GM10847 (cell line): ENCODE results near the gene DUSP14.

Experiments used
- POLR2A ChIP-seq: IDR thresholded peaks from 2 replicates; pipeline ENCODE4 v1.6.1; 2011; ENCODE audit not compliant: insufficient read length; ENCODE audit errors: extremely low read depth

DUSP14 gene

DNA sequence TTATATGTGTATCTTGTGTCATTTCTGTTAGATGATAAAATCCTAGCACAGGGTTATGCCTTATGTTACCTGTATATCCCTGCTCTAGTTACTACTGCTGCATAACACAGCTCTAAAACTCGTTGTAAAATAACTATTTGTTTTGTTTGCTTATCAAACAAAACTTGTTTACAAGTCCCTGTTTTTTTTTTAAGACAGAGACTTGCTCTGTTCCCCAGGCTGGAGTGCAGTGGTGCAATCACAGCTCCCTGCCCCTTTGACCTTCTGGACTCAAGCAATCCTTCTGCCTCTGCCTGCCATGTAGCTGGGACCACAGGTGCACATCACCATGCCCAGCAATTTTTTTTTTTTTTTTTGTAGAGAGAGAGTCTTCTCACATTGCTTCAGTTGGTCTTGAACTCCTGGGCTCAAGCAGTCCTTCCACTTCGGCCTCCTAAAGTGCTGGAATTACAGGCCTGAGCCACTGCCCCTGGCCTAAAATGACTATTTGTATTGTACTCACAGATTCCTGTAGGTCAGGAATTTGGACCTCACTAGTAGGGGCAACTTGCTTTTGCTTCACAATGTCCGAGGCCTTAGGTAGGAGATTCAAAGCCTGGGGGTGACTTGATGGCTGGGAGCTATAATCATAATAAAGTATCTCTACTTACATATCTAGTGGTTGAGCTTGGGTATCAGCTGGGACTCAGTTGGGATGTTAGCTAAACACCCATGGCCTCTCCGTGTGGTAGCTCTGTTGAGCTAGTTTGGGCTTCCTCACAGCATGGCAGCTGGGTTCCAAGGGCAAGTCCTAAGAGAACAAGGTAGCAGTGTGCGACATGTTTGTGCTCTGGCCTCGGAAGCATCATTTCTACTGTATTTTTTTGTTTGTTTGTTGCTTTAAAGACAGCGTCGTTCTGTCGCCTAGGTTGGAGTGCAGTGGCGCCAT lies 12.6 kb downstream of the DUSP14 start:
- TF ChIP-seq POLR2A = no peak

GRCh38 chr17:37503148-37503547 lies 13.5 kb downstream of the DUSP14 start:
- no peak for TF ChIP-seq POLR2A

GRCh38 chr17:37505333-37505732 lies 15.6 kb downstream of the DUSP14 start:
- no peak for TF ChIP-seq POLR2A

GRCh38 chr17:37506678-37507077 lies 17.0 kb downstream of the DUSP14 start:
- no peak for TF ChIP-seq POLR2A

DNA sequence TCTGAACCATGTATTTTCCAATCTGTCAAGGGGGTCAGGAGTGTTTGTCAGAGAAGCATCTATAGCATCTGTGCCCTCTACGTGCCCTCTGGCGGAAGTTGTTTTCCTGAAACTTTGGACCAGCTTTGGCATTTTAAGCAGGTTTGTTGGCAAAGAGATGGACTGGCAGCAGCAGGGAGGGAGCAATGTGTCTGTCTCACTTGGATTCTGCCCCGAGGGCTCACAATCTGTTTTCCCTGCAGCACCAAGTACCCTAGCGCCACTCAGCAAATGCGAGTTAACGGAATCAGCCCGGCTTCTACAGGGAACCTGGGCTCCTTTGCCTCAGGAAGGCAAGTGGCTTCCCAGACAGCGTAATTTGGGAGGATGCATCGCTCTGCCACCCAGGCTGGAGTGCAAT lies 17.4 kb downstream of the DUSP14 start:
- no peak for TF ChIP-seq POLR2A

DNA sequence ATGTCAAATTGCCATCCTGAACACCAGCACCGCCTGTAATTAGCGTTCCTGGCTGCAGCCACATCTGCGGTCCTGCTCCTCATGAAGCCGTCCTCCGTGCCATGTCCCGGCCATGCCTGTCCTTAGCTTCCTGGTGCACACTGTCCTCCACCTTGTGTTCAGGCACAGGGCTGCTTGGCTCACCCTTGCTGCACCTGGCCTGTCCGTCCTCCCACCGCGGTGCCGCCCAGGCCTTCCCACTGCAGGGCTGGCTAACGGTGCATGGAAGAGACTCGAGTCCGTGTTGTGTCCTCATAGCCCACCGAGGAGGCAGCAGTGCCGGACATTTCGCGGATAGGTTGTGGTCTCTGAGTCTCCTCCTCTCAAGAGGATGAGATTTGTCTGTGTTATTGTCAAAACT lies 20.4 kb downstream of the DUSP14 start:
- TF ChIP-seq POLR2A = no peak

DNA sequence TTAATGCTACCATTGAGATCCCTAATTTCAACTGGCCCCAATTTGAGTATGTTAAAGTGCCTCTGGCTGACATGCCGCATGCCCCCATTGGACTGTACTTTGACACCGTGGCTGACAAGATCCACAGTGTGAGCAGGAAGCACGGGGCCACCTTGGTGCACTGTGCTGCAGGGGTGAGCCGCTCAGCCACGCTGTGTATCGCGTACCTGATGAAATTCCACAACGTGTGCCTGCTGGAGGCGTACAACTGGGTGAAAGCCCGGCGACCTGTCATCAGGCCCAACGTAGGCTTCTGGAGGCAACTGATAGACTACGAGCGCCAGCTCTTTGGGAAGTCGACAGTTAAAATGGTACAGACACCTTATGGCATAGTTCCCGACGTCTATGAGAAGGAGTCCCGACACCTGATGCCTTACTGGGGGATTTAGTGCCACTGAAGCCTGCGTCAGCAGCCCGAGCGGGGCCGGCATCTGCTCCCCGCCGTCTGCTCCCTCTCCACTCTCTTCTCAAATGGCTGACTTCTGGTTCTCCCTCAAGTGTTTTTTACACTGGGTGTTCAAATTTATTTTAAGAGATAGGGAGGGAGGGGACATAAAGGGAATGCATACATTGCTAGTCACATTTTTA lies 22.9 kb downstream of the DUSP14 start:
- TF ChIP-seq POLR2A = no peak

GRCh38 chr17:37513711-37514110 lies 24.0 kb downstream of the DUSP14 start:
- no peak for TF ChIP-seq POLR2A

- TF ChIP-seq POLR2A = no peak
Measured at GRCh38 chr17:37516127-37516571, 26.5 kb downstream of the DUSP14 start.

DNA sequence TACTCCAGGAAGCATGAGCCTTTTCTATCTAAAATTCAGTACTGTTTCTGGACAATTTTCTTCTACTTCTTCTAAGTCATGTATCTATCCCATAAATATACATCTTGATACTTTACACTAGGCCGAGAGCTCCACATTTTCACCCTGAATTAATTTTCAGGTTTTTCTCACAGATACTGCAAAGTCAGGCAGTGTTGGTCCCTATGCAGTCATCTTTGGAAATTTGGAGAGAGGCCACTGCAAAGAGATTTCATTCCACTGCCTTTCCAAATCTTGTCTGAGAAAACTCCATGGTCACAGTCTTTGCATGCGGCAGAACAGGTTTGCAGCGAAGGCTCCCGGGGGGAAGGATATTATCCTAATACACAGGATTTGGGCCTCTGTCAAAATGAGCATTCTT lies 28.2 kb downstream of the DUSP14 start:
- TF ChIP-seq POLR2A = no peak

DNA sequence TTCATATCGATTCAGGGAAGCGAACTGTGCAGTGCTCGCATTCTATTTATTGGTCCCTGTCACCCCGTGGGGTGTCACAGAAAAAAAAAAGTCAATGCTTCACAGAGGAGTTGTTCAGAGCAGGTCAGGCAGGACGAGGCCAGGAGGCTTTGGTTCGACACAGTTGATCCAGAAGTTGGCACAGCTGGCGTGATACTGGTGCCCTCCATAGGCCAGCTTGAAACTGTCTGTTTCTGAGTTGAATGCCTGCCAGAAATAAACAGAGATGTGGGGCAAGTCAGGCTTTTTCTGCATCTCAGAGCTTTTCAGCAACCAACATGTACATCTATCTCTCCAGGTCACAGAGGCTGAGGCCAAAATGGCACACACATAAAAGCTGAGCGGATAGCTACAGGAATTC lies 29.1 kb downstream of the DUSP14 start:
- TF ChIP-seq POLR2A = no peak

- TF ChIP-seq POLR2A = no peak
Measured at GRCh38 chr17:37519251-37519985, 29.7 kb downstream of the DUSP14 start.

DNA sequence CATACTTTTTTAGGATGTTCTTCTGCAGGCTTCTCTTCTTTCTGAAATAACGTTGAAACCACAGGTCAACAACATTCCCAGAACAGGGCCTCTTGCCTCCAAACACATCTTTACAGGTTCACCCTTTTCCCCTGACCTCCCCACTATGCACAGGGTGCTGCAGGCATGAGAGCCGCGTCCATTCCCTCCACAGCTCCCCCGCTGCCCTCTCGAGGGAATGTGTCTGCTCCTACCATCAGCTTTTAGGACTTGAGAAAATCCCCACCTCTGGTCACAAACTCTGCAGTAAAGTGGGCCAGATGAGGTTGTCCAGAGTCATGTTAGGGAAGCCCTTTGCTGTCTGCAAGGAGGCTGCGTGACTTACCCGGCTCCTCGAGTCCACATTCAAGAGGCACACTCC lies 30.5 kb downstream of the DUSP14 start:
- TF ChIP-seq POLR2A = no peak

GRCh38 chr17:37521821-37522220 lies 32.1 kb downstream of the DUSP14 start:
- no peak for TF ChIP-seq POLR2A

- TF ChIP-seq POLR2A = no peak
Measured at GRCh38 chr17:37523715-37524219, 34.1 kb downstream of the DUSP14 start.

DNA sequence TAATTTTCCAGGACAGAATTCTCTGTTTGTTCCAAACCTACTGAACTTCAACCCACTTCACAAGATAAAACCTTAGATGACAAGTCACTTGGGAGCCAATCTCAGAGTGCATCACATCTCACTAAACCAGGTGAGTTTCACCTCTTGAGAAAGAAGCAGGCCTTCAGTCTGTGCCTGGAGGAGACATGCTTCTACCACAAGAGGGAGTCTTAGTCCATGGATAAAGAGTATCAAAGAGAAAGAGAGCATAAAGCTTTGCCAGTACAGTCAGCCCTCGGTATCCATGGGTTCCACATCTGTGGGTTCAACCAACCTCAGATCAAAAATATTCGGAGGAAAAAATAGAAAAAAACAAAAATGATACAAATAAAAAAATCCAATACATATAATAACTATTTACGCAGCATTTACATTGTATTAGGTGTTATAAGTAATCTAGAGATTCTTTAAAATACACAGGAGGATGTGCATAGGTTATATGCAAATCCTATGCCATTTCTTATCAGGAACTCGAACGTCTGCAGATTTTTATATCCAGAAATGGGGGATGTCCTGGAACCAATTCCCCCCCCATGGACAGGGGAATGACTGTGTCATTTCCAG lies 37.7 kb downstream of the DUSP14 start:
- TF ChIP-seq POLR2A = no peak

- no peak for TF ChIP-seq POLR2A
Measured at GRCh38 chr17:37530420-37530819, 40.7 kb downstream of the DUSP14 start.
